Measurements from ENCODE around the gene CEP170B.
"Not testable (repeated sequence)": the region's sequence is repeated elsewhere in the genome, so short reads cannot be mapped to it uniquely, and the experiment has no call there.

Gene CEP170B

GRCh38 chr14:104877066-104877805 is 12.2 kb downstream of the CEP170B start:
- no peak for DNase-seq (ENCODE audit: low read depth in 2 of 2, low spot score in 1 of 2)

- DNase-seq (ENCODE audit: low read depth in 2 of 2, low spot score in 1 of 2) = no peak
These were observed 12.9 kb downstream of the CEP170B start for GRCh38 chr14:104877806-104878550.

- no peak for DNase-seq (ENCODE audit: low read depth in 2 of 2, low spot score in 1 of 2)
These were observed 13.5 kb downstream of the CEP170B start for GRCh38 chr14:104878582-104878981.

- DNase-seq (ENCODE audit: low read depth in 2 of 2, low spot score in 1 of 2) = no peak
These were observed 14.3 kb downstream of the CEP170B start for GRCh38 chr14:104879201-104879982.

- no peak for DNase-seq (ENCODE audit: low read depth in 2 of 2, low spot score in 1 of 2)
These were observed 15.0 kb downstream of the CEP170B start for GRCh38 chr14:104879983-104880565.

GRCh38 chr14:104880584-104881210 is 15.6 kb downstream of the CEP170B start:
- DNase-seq (ENCODE audit: low read depth in 2 of 2, low spot score in 1 of 2) = no peak

GRCh38 chr14:104881369-104881979 is 16.4 kb downstream of the CEP170B start:
- DNase-seq (ENCODE audit: low read depth in 2 of 2, low spot score in 1 of 2) = no peak

- no peak for DNase-seq (ENCODE audit: low read depth in 2 of 2, low spot score in 1 of 2)
These were observed 17.4 kb downstream of the CEP170B start for GRCh38 chr14:104882325-104882973.

- DNase-seq (ENCODE audit: low read depth in 2 of 2, low spot score in 1 of 2) = no peak
These were observed 18.1 kb downstream of the CEP170B start for GRCh38 chr14:104882991-104883660.

GRCh38 chr14:104883681-104884361 is 18.8 kb downstream of the CEP170B start:
- no peak for DNase-seq (ENCODE audit: low read depth in 2 of 2, low spot score in 1 of 2)

- DNase-seq (ENCODE audit: low read depth in 2 of 2, low spot score in 1 of 2) = not testable (repeated sequence)
These were observed 19.3 kb downstream of the CEP170B start for GRCh38 chr14:104884381-104884780.

GRCh38 chr14:104885031-104885972 is 20.2 kb downstream of the CEP170B start:
- no peak for DNase-seq (ENCODE audit: low read depth in 2 of 2, low spot score in 1 of 2)

- no peak for DNase-seq (ENCODE audit: low read depth in 2 of 2, low spot score in 1 of 2)
These were observed 21.1 kb downstream of the CEP170B start for GRCh38 chr14:104885973-104886689.

- no peak for DNase-seq (ENCODE audit: low read depth in 2 of 2, low spot score in 1 of 2)
These were observed 21.9 kb downstream of the CEP170B start for GRCh38 chr14:104886690-104887622.

GRCh38 chr14:104887623-104888488 is 22.8 kb downstream of the CEP170B start:
- DNase-seq (ENCODE audit: low read depth in 2 of 2, low spot score in 1 of 2) = no peak

Measured in stimulated activated CD8-positive, alpha-beta memory T cell treated with anti-CD3 and anti-CD28 coated beads, Interleukin-4, amount 100 ng/mL, for 4 hours (primary cell).